Measurements from ENCODE around the gene YIPF3. TPM values are rescaled to one million over a fixed set of nuclear protein-coding genes. Genes with fewer than 3 reads are reported as not detected.

YIPF3 gene
- polyA plus RNA-seq, 1 of the 3 experiments (the other 2 are of a cell fraction) = 219 TPM

GRCh38 chr6:43471399-43471798, 45.3 kb downstream of the YIPF3 start (continued):
- TF ChIP-seq, protein P1, sequence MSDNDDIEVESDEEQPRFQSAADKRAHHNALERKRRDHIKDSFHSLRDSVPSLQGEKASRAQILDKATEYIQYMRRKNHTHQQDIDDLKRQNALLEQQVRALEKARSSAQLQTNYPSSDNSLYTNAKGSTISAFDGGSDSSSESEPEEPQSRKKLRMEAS (IDR thresholded peaks at IDR 0.05; ENCODE audit: low read depth) = no peak
- TF ChIP-seq NRF1 (IDR thresholded peaks at IDR 0.05; ENCODE audit: low read depth, low read length) (no peak), CHD2 (IDR thresholded peaks at IDR 0.05; ENCODE audit: low read length, partially characterized antibody) (no peak), EZH2phosphoT487 (IDR thresholded peaks at IDR 0.05; ENCODE audit: borderline replicate concordance, low read depth) (no peak), EP300 (IDR thresholded peaks at IDR 0.05; ENCODE audit: borderline replicate concordance in 1 of 2, low read depth in 1 of 2, low read length in 1 of 2) (no peak), USF2 (IDR thresholded peaks at IDR 0.05; ENCODE audit: borderline replicate concordance, low read depth, low read length) (no peak), RFX5 (IDR thresholded peaks at IDR 0.05; ENCODE audit: low read length) (no peak), ZBTB33 (IDR thresholded peaks at IDR 0.05; ENCODE audit: borderline replicate concordance, low read depth) (no peak), FOSL2 (IDR thresholded peaks at IDR 0.05; ENCODE audit: borderline replicate concordance, low read depth) (no peak)

GRCh38 chr6:43469947-43470346, 46.8 kb downstream of the YIPF3 start:
- Histone ChIP-seq H3K4me3 (ENCODE audit: low read depth in 2 of 2, low read length in 1 of 2) (no peak overlapping the region), H3K36me3 (replicated peaks in 1 of 2; ENCODE audit: control insufficient read depth in 1 of 2, insufficient read depth in 2 of 2, low read length in 1 of 2) (no peaks in the 10 kb centered on the region), H3K4me1 (ENCODE audit: control insufficient read depth in 1 of 2, insufficient read depth in 2 of 2, low read depth in 1 of 2, low read length in 1 of 2) (no peaks in the 10 kb centered on the region), H3K9me2 (no peaks in the 10 kb centered on the region), H4K20me1 (ENCODE audit: insufficient read depth) (no peaks in the 10 kb centered on the region), H3K9me3 (no peaks in the 10 kb centered on the region), H3K79me2 (ENCODE audit: insufficient read depth) (no peaks in the 10 kb centered on the region), H2AFZ (ENCODE audit: low read depth) (no peak overlapping the region), H3K9ac (no peak overlapping the region), H3K27ac (ENCODE audit: low read depth in 2 of 2, low read length in 1 of 2) (no peak overlapping the region), H3F3A (replicated peaks; ENCODE audit: insufficient read depth) (no peaks in the 10 kb centered on the region), H3K4me2 (no peak overlapping the region), H3K27me3 (ENCODE audit: insufficient read depth) (no peaks in the 10 kb centered on the region)
- POLR2A ChIA-PET = no interaction called here
- CTCF ChIA-PET = interaction anchor here (1.5 kb wide), 1 partner anchor 14 kb away, joined by 6 read pairs; no protein-coding TSS in a partner anchor
- no peak for DNase-seq
- 94% methylated on average over 7 of the region's 7 CpGs for WGBS (ENCODE audit: low lambda C conversion rate)
- TF ChIP-seq TAF1 (IDR thresholded peaks at IDR 0.05; ENCODE audit: borderline replicate concordance, low read depth, low read length) = no peak
- no peak for TF ChIP-seq ELF1 (IDR thresholded peaks at IDR 0.05)
- TF ChIP-seq RXRA (IDR thresholded peaks at IDR 0.05; ENCODE audit: borderline replicate concordance, low read depth) = no peak
- no peak for TF ChIP-seq ZBTB33 (IDR thresholded peaks at IDR 0.05; ENCODE audit: borderline replicate concordance, low read depth)
- TF ChIP-seq FOXM1 (IDR thresholded peaks at IDR 0.05; ENCODE audit: low read depth) = no peak
- TF ChIP-seq GABPA (IDR thresholded peaks at IDR 0.05; ENCODE audit: low read depth) = no peak
- TF ChIP-seq GATA2 (CRISPR knock-in tag; IDR thresholded peaks at IDR 0.05) = no peak
- TF ChIP-seq PBX3 (IDR thresholded peaks at IDR 0.05) = no peak
- TF ChIP-seq EZH2phosphoT487 (IDR thresholded peaks at IDR 0.05; ENCODE audit: borderline replicate concordance, low read depth) = no peak
- TF ChIP-seq USF1 (IDR thresholded peaks at IDR 0.05; ENCODE audit: borderline replicate concordance, low read depth) = no peak
- TF ChIP-seq, protein P2, sequence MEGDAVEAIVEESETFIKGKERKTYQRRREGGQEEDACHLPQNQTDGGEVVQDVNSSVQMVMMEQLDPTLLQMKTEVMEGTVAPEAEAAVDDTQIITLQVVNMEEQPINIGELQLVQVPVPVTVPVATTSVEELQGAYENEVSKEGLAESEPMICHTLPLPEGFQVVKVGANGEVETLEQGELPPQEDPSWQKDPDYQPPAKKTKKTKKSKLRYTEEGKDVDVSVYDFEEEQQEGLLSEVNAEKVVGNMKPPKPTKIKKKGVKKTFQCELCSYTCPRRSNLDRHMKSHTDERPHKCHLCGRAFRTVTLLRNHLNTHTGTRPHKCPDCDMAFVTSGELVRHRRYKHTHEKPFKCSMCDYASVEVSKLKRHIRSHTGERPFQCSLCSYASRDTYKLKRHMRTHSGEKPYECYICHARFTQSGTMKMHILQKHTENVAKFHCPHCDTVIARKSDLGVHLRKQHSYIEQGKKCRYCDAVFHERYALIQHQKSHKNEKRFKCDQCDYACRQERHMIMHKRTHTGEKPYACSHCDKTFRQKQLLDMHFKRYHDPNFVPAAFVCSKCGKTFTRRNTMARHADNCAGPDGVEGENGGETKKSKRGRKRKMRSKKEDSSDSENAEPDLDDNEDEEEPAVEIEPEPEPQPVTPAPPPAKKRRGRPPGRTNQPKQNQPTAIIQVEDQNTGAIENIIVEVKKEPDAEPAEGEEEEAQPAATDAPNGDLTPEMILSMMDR (IDR thresholded peaks at IDR 0.05) = no peak

All from SK-N-SH (cell line).